ENCODE measurements around the gene WDR90.
A peak's percentile ranks its signal among the peaks of the same experiment; 100 is the strongest.

The WDR90 gene

DNA sequence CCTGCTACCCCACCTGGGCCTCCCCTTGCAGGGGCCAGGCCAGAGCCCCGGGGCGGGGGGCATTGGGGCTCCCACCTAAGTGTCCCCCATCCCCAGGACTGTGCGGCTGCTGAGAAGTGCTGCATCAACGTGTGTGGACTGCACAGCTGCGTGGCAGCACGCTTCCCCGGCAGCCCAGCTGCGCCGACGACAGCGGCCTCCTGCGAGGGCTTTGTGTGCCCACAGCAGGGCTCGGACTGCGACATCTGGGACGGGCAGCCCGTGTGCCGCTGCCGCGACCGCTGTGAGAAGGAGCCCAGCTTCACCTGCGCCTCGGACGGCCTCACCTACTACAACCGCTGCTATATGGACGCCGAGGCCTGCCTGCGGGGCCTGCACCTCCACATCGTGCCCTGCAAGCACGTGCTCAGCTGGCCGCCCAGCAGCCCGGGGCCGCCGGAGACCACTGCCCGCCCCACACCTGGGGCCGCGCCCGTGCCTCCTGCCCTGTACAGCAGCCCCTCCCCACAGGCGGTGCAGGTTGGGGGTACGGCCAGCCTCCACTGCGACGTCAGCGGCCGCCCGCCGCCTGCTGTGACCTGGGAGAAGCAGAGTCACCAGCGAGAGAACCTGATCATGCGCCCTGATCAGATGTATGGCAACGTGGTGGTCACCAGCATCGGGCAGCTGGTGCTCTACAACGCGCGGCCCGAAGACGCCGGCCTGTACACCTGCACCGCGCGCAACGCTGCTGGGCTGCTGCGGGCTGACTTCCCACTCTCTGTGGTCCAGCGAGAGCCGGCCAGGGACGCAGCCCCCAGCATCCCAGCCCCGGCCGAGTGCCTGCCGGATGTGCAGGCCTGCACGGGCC lies 16.5 kb upstream of the WDR90 start:
- no peak overlapping the region for H3K4me3 ChIP-seq (ENCODE audit: low read depth, low read length)
- H3K4me1 ChIP-seq = peaks cover 25% of the 10 kb centered on the region

DNA sequence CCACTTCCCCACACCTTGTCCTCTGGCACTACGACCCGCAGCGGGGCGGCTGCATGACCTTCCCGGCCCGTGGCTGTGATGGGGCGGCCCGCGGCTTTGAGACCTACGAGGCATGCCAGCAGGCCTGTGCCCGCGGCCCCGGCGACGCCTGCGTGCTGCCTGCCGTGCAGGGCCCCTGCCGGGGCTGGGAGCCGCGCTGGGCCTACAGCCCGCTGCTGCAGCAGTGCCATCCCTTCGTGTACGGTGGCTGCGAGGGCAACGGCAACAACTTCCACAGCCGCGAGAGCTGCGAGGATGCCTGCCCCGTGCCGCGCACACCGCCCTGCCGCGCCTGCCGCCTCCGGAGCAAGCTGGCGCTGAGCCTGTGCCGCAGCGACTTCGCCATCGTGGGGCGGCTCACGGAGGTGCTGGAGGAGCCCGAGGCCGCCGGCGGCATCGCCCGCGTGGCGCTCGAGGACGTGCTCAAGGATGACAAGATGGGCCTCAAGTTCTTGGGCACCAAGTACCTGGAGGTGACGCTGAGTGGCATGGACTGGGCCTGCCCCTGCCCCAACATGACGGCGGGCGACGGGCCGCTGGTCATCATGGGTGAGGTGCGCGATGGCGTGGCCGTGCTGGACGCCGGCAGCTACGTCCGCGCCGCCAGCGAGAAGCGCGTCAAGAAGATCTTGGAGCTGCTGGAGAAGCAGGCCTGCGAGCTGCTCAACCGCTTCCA lies 15.7 kb upstream of the WDR90 start:
- TF ChIP-seq, protein P1, sequence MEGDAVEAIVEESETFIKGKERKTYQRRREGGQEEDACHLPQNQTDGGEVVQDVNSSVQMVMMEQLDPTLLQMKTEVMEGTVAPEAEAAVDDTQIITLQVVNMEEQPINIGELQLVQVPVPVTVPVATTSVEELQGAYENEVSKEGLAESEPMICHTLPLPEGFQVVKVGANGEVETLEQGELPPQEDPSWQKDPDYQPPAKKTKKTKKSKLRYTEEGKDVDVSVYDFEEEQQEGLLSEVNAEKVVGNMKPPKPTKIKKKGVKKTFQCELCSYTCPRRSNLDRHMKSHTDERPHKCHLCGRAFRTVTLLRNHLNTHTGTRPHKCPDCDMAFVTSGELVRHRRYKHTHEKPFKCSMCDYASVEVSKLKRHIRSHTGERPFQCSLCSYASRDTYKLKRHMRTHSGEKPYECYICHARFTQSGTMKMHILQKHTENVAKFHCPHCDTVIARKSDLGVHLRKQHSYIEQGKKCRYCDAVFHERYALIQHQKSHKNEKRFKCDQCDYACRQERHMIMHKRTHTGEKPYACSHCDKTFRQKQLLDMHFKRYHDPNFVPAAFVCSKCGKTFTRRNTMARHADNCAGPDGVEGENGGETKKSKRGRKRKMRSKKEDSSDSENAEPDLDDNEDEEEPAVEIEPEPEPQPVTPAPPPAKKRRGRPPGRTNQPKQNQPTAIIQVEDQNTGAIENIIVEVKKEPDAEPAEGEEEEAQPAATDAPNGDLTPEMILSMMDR (IDR thresholded peaks at IDR 0.05; ENCODE audit: low read depth, low read length) = no peak
- no peak for DNase-seq
- Histone ChIP-seq H3K9me3 (no peaks in the 10 kb centered on the region), H3K36me3 (peaks cover 10% of the 10 kb centered on the region), H3K27me3 (no peaks in the 10 kb centered on the region), H3K4me3 (ENCODE audit: low read depth, low read length) (no peak overlapping the region), H3K4me1 (peaks cover 30% of the 10 kb centered on the region)

More for the DNA sequence above, 16.5 kb upstream of the WDR90 start:
- Histone ChIP-seq H3K27me3 (no peaks in the 10 kb centered on the region), H3K36me3 (peaks cover 10% of the 10 kb centered on the region), H3K9me3 (no peaks in the 10 kb centered on the region)
- DNase-seq = no peak
- TF ChIP-seq, protein P1 (IDR thresholded peaks at IDR 0.05; ENCODE audit: low read depth, low read length) = no peak

DNA sequence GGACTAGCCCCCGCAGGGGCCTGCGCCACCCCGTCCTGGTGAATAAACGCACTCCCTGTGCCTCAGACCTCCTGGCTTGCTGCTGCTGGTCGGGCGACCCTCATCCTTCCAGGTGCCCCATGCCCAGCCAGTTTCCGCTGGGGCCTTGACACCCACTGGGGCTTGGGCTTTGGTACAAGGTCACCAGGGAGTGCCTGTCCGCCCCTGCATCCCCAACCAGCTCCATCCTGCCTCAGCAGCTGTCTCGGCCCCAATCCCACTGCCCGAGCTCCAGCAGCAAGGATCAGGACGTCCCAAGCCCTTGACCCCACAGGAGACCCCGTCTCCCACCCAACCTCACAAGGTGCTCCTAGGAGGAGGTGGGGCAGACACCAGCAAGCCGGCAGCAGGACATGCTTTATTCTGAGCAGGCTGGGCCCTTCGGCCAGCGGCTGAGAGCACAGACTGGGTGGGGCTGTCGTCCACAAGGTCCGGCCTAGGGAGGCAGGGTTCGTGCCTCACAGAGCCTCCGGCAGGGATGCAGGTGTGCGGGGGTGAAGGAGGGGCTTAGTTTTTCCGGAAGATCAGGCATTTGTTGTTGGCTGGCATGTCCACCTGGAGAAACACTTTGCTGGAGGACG lies 15.0 kb upstream of the WDR90 start:
- peaks cover 10% of the 10 kb centered on the region for H3K36me3 ChIP-seq
- TF ChIP-seq, protein P1 (IDR thresholded peaks at IDR 0.05; ENCODE audit: low read depth, low read length) = no peak
- peaks cover 25% of the 10 kb centered on the region for H3K4me1 ChIP-seq
- DNase-seq = no peak
- H3K27me3 ChIP-seq = no peaks in the 10 kb centered on the region
- H3K4me3 ChIP-seq (ENCODE audit: low read depth, low read length) = no peak overlapping the region
- H3K9me3 ChIP-seq = no peaks in the 10 kb centered on the region

DNA sequence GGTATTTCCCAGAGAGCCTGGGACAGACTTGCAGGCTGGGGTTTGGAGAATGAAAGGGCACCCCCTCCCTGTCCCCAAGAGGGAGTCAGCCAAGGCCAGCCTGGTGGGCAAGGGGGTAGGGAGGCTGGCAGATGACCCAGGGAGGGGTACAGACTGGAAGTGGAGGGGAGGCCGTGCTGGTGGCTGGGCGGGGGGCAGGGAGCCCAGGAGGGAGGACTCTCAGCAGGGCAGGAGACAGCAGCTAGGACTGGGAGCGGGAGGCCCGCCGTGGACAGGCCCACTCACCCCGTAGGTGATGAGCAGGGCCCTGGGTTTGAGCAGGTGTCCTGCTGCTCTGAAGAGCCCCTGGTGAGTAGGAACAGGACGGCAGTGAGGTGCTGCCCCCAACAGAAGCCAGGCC lies 14.2 kb upstream of the WDR90 start:
- TF ChIP-seq, protein P1 (IDR thresholded peaks at IDR 0.05; ENCODE audit: low read depth, low read length) = no peak
- H3K27me3 ChIP-seq = no peaks in the 10 kb centered on the region
- H3K36me3 ChIP-seq = peaks cover 10% of the 10 kb centered on the region
- H3K4me1 ChIP-seq = peaks cover 22% of the 10 kb centered on the region
- peak overlapping the region; percentile 78 for H3K4me3 ChIP-seq (ENCODE audit: low read depth, low read length)
- H3K9me3 ChIP-seq = no peaks in the 10 kb centered on the region
- no peak for DNase-seq

DNA sequence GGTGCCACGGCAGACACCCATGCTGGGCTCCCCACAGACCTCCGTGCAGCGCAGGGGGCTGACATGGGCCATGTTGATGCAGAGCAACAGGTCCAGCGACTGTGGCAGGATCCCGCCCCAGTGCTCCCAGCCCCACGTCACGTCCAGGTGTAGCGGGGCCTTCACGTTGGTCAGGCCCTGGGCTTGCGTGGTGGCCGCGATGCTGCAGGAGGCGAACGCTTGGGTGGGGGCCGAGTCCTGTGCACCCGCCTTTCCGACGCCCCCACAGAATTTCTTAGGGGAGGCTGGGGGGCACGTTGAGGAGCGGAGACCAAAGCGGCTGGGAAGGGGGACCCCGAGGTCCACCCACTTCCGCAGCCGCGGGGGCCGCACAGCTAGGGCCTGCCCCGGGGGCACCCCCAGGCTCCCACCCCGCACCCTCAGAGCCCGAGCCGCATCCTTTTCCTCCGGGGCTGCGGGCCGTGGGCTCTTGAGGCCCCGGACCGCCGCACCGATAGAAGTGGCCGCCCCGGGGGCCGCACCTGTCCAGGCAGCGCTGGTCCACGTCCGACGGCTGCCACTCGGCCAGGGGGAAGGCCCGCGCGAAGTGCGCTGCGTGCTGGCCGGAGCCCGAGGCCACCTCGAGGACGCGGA lies 13.5 kb upstream of the WDR90 start:
- DNase-seq = no peak
- no peaks in the 10 kb centered on the region for H3K27me3 ChIP-seq
- H3K9me3 ChIP-seq = no peaks in the 10 kb centered on the region
- H3K4me1 ChIP-seq = peaks cover 15% of the 10 kb centered on the region
- H3K4me3 ChIP-seq (ENCODE audit: low read depth, low read length) = peak overlapping the region; percentile 78
- H3K36me3 ChIP-seq = peaks cover 10% of the 10 kb centered on the region
- TF ChIP-seq, protein P1 (IDR thresholded peaks at IDR 0.05; ENCODE audit: low read depth, low read length) = no peak
